Activated CD4-positive, CD25-positive, alpha-beta regulatory T cell treated with anti-CD3 and anti-CD28 coated beads, Interleukin-2, amount 50 U/mL, for 72 hours (primary cell): ENCODE results near the gene APLF.
"Not testable (repeated sequence)": the region's sequence is repeated elsewhere in the genome, so short reads cannot be mapped to it uniquely, and the experiment has no call there.

ENCODE experiments used
- DNase-seq: peaks from one replicate; pipeline ENCODE4 v3.0.0; 2021

The APLF gene

GRCh38 chr2:68594041-68594440, 126.7 kb downstream of the APLF start:
- no peak for DNase-seq

GRCh38 chr2:68594674-68595492, 127.5 kb downstream of the APLF start:
- DNase-seq = peak; percentile 53

GRCh38 chr2:68595493-68595785, 128.1 kb downstream of the APLF start:
- DNase-seq = not testable (repeated sequence)

GRCh38 chr2:68600495-68600894, 133.1 kb downstream of the APLF start:
- not testable (repeated sequence) for DNase-seq

GRCh38 chr2:68603059-68603458, 135.7 kb downstream of the APLF start:
- no peak for DNase-seq

GRCh38 chr2:68604077-68604476, 136.7 kb downstream of the APLF start:
- no peak for DNase-seq

GRCh38 chr2:68605939-68606338, 138.6 kb downstream of the APLF start:
- DNase-seq = no peak

- DNase-seq = no peak
These were observed 139.4 kb downstream of the APLF start for GRCh38 chr2:68606759-68607158.

GRCh38 chr2:68607837-68608236, 140.5 kb downstream of the APLF start:
- no peak for DNase-seq

- no peak for DNase-seq
These were observed 145.6 kb downstream of the APLF start for GRCh38 chr2:68612765-68613519.

GRCh38 chr2:68620772-68621171, 153.4 kb downstream of the APLF start:
- no peak for DNase-seq

GRCh38 chr2:68623820-68624219, 156.4 kb downstream of the APLF start:
- no peak for DNase-seq

GRCh38 chr2:68627615-68628014, 160.2 kb downstream of the APLF start:
- no peak for DNase-seq
